BJ (cell line): ENCODE data around the gene METAP1D. TPM values are rescaled to one million over a fixed set of nuclear protein-coding genes. Genes with fewer than 3 reads are reported as not detected.

Experiments used
- CTCF ChIA-PET: fragments of 350-600 bp; formaldehyde crosslinking; extraction: SDS; loops from one replicate; lab custom pipeline; 2021; ENCODE audit warnings: antibody characterized with exemption, inconsistent platforms; lab: Yijun Ruan, JAX
- POLR2A ChIA-PET: fragments of 300-600 bp; sonication (Branson Sonifier 250); formaldehyde crosslinking; extraction: SDS; loops from one replicate; lab custom pipeline; 2021; ENCODE audit warnings: antibody characterized with exemption; lab: Charles Lee
- DNase-seq: peaks from one replicate; pipeline ENCODE4 v3.0.0-alpha.2; 2011; ENCODE audit warnings: low read depth
- H3K27me3 ChIP-seq: 2 replicates; pipeline ENCODE4 v1.6.0; 2011; ENCODE audit warnings: low read length; ENCODE audit not compliant: control insufficient read depth, insufficient read depth
- H3K36me3 ChIP-seq: 2 replicates; pipeline ENCODE4 v1.5.1; 2011; ENCODE audit warnings: low read length; ENCODE audit not compliant: control insufficient read depth, insufficient read depth
- H3K4me3 ChIP-seq: 2 replicates; pipeline ENCODE4 v1.5.1; 2011; ENCODE audit warnings: low read depth, mild to moderate bottlenecking, control low read depth, low read length
- polyA plus RNA-seq: library from polyadenylated mRNA; depleted of rRNA; stranded (reverse); fragments of >200 nt; gene quantifications from 2 replicates; pipeline ENCODE4 v1.2.3, GENCODE V29; 2011
- TF ChIP-seq, protein P1 (sequence below): IDR thresholded peaks from 2 replicates; pipeline ENCODE4 v1.5.1; 2011; ENCODE audit warnings: low read depth, mild to moderate bottlenecking, control low read depth, inconsistent platforms, low read length, moderate library complexity; ENCODE audit not compliant: insufficient read depth

Gene METAP1D
- polyA plus RNA-seq, 1 experiment, result 4.8 TPM

DNA sequence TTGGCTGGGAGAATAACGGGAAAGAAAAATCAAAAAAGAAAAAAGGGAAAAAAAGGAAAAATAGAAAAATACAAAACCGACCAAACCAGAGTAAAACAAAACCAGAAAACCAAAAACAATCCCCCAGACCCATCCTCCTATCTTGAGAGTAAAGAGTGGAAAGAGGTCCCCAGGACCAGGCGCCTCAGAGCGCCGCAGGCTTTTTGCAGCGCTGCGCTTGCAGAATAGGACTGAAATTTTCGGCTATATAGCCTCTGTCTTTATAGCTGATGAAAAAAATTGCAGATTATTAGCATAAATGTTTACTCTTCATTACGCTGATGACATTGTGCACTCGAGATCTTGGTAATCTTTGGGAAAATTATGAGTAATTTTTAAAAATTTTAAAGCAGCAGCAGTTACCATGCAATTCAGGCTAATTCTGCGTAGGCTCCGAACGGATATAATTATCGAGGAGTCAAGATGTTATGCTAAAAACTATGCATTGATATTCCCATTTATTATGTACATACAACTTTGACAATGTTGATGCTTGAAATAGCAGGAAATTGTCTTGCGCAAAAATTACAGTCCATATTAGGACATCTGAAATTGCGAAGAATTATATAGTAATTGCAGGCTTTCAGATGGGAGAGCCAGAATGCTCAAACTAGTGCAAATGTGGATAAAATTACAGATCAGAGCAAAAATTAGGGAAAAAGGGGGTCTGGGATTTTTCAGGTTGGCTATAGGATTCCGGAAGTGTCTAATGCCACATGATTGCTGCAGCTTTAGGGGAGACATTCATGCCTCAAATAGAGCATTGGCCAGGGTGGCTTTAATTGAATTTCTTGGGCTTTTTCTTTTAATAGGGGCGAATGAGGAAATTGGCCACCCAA lies 93.9 kb downstream of the METAP1D start:
- no peak overlapping the region for H3K4me3 ChIP-seq
- POLR2A ChIA-PET, result no interaction called here
- peaks cover 30% of the 10 kb centered on the region for H3K27me3 ChIP-seq

DNA sequence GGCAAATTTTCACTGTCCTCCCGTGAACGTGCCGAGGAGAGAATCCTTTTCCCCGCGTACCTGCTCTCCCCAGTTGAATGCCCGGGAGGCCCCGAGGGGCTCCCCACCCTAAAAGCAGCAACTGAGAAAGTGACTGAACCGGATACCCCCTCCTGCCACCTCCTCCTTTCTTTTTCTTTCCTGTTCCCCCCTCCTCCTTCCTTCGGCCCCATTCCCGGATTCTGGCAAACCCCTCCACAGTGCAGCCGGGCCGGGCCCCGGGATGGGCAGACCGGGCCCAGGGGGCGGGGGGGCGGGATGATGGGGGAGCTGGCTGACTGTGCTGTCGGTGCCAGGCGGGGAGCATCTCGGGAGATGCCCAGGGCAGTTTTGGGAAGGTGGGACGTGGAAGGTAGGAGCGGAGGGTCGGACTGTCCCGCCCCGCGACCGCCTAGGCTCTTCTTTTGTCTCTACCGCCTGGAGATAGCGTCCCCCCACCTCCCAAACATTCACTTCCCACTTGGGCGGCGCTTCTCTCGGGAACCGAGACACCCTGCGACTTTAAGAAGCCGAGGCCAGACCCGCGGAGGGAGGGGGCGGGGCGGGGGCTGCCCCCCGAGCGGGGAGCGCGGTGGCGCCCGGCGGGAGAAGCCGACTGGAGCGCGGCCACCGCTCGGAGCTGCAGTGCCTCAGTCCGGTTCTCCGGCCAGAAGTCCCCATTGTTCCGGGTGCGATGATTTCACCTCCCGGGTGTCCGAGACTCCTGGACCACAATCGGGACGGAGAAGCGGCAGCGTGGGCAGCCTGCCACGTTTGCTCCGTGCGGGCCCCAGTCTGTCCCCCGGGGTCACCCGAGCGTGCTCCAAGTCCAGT lies 94.8 kb downstream of the METAP1D start:
- DNase-seq, result no peak
- ChIA-PET POLR2A (interaction anchor here (0.6 kb wide), 1 partner anchor 48 kb away, joined by 5 read pairs; no protein-coding TSS in a partner anchor), CTCF (interaction anchor here (0.6 to 1.3 kb wide), 4 partner anchors 9 to 495 kb away, joined by 3 read pairs; partner anchors contain the start of gene DLX1)
- Histone ChIP-seq H3K4me3 (peak overlapping the region; percentile 55), H3K36me3 (no peaks in the 10 kb centered on the region), H3K27me3 (peaks cover 28% of the 10 kb centered on the region)
- TF ChIP-seq, protein P1, sequence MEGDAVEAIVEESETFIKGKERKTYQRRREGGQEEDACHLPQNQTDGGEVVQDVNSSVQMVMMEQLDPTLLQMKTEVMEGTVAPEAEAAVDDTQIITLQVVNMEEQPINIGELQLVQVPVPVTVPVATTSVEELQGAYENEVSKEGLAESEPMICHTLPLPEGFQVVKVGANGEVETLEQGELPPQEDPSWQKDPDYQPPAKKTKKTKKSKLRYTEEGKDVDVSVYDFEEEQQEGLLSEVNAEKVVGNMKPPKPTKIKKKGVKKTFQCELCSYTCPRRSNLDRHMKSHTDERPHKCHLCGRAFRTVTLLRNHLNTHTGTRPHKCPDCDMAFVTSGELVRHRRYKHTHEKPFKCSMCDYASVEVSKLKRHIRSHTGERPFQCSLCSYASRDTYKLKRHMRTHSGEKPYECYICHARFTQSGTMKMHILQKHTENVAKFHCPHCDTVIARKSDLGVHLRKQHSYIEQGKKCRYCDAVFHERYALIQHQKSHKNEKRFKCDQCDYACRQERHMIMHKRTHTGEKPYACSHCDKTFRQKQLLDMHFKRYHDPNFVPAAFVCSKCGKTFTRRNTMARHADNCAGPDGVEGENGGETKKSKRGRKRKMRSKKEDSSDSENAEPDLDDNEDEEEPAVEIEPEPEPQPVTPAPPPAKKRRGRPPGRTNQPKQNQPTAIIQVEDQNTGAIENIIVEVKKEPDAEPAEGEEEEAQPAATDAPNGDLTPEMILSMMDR, result no peak

More for the DNA sequence above, 93.9 kb downstream of the METAP1D start:
- H3K36me3 ChIP-seq, result no peaks in the 10 kb centered on the region
- CTCF ChIA-PET, result interaction anchor here (0.9 to 1.4 kb wide), 2 partner anchors 13 to 283 kb away, joined by 3 read pairs; no protein-coding TSS in a partner anchor
- TF ChIP-seq, protein P1, result no peak
- no peak for DNase-seq

DNA sequence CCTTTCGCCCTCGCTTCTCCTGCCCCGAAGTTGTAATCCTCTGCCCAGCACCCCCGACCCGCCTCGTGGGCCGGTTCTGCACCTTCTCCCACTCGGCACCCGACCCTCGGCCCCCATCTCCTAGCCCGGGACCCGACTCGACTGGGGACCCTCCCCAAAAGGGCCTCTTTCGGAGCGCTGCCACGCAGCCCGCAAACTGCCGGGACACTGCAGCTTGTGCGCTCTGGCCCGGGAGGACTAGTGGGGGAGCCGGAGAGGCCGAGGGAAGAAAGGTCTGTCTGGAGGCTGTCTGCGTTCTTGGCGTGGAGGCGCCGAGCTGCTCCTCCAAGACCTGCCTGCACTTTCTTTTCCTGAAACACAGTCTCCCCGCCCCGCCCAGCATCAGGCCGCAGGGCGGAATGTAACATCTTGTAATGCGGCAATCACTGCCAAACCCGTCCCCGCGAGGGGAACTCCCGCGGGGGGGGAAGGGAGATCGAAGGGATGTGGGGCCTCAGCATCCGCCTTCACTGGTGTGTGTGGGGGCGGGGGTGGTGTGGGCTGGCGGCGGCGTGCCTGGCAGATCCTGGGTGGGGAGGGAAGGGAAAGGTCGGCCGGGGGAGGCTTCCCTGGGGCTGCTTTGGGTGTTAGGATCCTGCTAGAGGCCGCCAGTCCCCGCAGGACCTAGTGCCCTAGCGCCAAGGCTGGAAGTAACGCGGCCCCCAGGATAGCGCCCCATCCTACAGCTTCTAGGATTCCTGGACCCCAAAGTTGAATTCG lies 95.6 kb downstream of the METAP1D start:
- ChIA-PET CTCF (interaction anchor here (0.6 to 1.4 kb wide), 4 partner anchors 8 to 496 kb away, joined by 3 to 5 read pairs (median 3); no protein-coding TSS in a partner anchor), POLR2A (interaction anchor here (0.6 kb wide), 1 partner anchor 49 kb away, joined by 5 read pairs; no protein-coding TSS in a partner anchor)
- Histone ChIP-seq H3K36me3 (no peaks in the 10 kb centered on the region), H3K4me3 (peak overlapping the region; percentile 55), H3K27me3 (peaks cover 20% of the 10 kb centered on the region)
- TF ChIP-seq, protein P1, result no peak
- DNase-seq, result no peak

DNA sequence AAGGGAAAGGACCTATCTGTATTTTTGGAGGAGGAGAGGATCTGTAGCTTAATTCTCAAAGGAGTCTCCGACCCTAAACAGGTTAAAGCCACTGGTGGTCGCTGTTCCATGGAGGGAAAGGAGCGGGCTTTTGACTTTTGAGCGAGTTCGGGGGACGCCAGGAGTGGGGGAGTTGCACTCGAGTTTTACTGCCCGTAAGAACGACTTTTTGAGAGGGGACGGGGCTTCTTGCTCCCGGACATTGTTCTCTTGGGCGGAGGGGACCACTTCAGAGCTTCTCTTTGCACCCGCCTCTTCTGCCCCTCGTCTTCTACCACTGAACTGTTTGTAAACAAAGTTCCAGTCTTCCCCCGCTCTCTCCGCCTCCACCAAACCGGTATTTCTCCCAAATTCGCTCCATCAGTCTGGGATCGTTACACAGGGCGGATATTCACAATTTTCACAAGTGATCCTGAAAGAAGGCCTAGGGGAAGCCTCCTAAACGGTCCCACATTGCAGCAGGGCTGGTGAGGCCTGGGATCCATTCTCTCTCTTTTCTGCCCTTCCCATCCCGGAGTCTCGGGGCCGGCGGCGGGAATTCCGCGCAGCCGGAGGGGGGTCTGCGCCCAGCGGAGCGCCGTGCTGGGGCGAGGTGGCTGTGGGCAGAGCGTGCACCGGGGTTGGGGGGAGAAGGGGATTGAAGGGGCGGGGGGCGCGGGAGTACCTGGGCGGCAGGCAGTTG lies 96.3 kb downstream of the METAP1D start:
- CTCF ChIA-PET, result interaction anchor here (0.6 to 1.4 kb wide), 5 partner anchors 9 to 497 kb away, joined by 3 to 5 read pairs (median 3); no protein-coding TSS in a partner anchor
- H3K27me3 ChIP-seq, result peaks cover 15% of the 10 kb centered on the region
- DNase-seq, result no peak
- TF ChIP-seq, protein P1, result peak; percentile 29
- peak overlapping the region; percentile 55 for H3K4me3 ChIP-seq
- no peaks in the 10 kb centered on the region for H3K36me3 ChIP-seq
- POLR2A ChIA-PET, result no interaction called here
